IMR-90 (cell line): ENCODE measurements around the gene AP3D1. TPM values are rescaled to one million over a fixed set of nuclear protein-coding genes. Genes with fewer than 3 reads are reported as not detected.

ENCODE experiments used
- ATAC-seq: fragments of 200-7000 bp; cut with Tn5 transposase; 2 replicates; pipeline ENCODE4 v1.9.1; 2020; ENCODE audit warnings: low read depth, mild to moderate bottlenecking, moderate library complexity
- BruUV-seq: library from RNA; stranded (reverse); fragments of 400-500 nt; replicated peaks from 2 replicates; lab custom pipeline; 2021; lab: Mats Ljungman, UMichigan
- CTCF ChIA-PET: fragments of 300-600 bp; formaldehyde crosslinking; extraction: SDS; loops from one replicate; lab custom pipeline; 2021; ENCODE audit warnings: antibody characterized with exemption; lab: Yijun Ruan, JAX
- POLR2A ChIA-PET: fragments of 300-600 bp; sonication (Branson Sonifier 250); formaldehyde crosslinking; loops from one replicate; lab custom pipeline; 2022; ENCODE audit warnings: antibody characterized with exemption; ENCODE audit not compliant: unreplicated experiment; lab: Charles Lee
- DNase-seq: peaks from one replicate; pipeline ENCODE4 v3.0.0; 2013
- H2AFZ ChIP-seq: replicated peaks from 2 replicates; pipeline ENCODE3; 2013; ENCODE audit warnings: low read length, mild to moderate bottlenecking; ENCODE audit not compliant: poor library complexity
- H2AK5ac ChIP-seq: 2 replicates; pipeline ENCODE4 v1.6.1; 2013; ENCODE audit warnings: low read depth, low read length, inconsistent platforms
- H2AK9ac ChIP-seq: replicated peaks from 2 replicates; pipeline ENCODE3; 2013; ENCODE audit warnings: mild to moderate bottlenecking, low read depth, low read length, moderate library complexity; ENCODE audit not compliant: poor library complexity
- H2BK120ac ChIP-seq: 2 replicates; pipeline ENCODE4 v1.6.1; 2013; ENCODE audit warnings: low read depth, low read length, inconsistent platforms
- H2BK15ac ChIP-seq: 3 replicates; pipeline ENCODE4 v1.6.1; 2013; ENCODE audit warnings: low read depth, low read length, inconsistent platforms
- H2BK20ac ChIP-seq: 2 replicates; pipeline ENCODE4 v1.6.1; 2013; ENCODE audit warnings: low read depth, mild to moderate bottlenecking, inconsistent platforms, low read length, moderate library complexity
- H2BK5ac ChIP-seq: 2 replicates; pipeline ENCODE4 v1.6.1; 2013; ENCODE audit warnings: mild to moderate bottlenecking, low read depth, low read length, inconsistent platforms; ENCODE audit not compliant: poor library complexity, severe bottlenecking
- H3K14ac ChIP-seq: replicated peaks from 2 replicates; pipeline ENCODE4 v1.6.1; 2013; ENCODE audit warnings: low read depth, low read length, inconsistent platforms
- H3K18ac ChIP-seq: 2 replicates; pipeline ENCODE4 v1.6.1; 2013; ENCODE audit warnings: low read depth, low read length, control low read depth
- H3K23ac ChIP-seq: 2 replicates; pipeline ENCODE4 v1.6.1; 2013; ENCODE audit warnings: low read depth, low read length, inconsistent platforms
- H3K27ac ChIP-seq: 2 replicates; pipeline ENCODE4 v1.5.1; 2013; ENCODE audit warnings: mild to moderate bottlenecking, control low read depth, low read length; ENCODE audit not compliant: insufficient read depth
- H3K27me3 ChIP-seq: 2 replicates; pipeline ENCODE4 v1.6.1; 2013; ENCODE audit warnings: low read length; ENCODE audit not compliant: control insufficient read depth, insufficient read depth
- H3K36me3 ChIP-seq: 2 replicates; pipeline ENCODE4 v1.6.1; 2013; ENCODE audit warnings: low read length, mixed read lengths; ENCODE audit not compliant: control insufficient read depth, insufficient read depth
- H3K4ac ChIP-seq: 2 replicates; pipeline ENCODE4 v1.6.1; 2013; ENCODE audit warnings: low read depth, low read length, inconsistent platforms
- H3K4me1 ChIP-seq: 2 replicates; pipeline ENCODE4 v1.6.1; 2013; ENCODE audit warnings: low read length, mixed read lengths; ENCODE audit not compliant: control insufficient read depth, insufficient read depth
- H3K4me2 ChIP-seq: 2 replicates; pipeline ENCODE4 v1.6.1; 2013; ENCODE audit warnings: low read depth, mild to moderate bottlenecking, control low read depth, low read length, moderate library complexity
- H3K4me3 ChIP-seq: 2 replicates; pipeline ENCODE4 v1.5.1; 2013; ENCODE audit warnings: low read depth, mild to moderate bottlenecking, control low read depth, low read length, moderate library complexity; ENCODE audit not compliant: insufficient read depth
- H3K56ac ChIP-seq: 2 replicates; pipeline ENCODE4 v1.6.1; 2013; ENCODE audit warnings: low read length, inconsistent platforms; ENCODE audit not compliant: insufficient read depth; ENCODE audit errors: extremely low read depth
- H3K79me1 ChIP-seq, 2 experiments: 2 replicates each; pipeline ENCODE4 v1.6.1; 2013; ENCODE audit warnings: low read length in 2 of 2, inconsistent platforms in 1 of 2, low read depth in 1 of 2
- H3K9ac ChIP-seq: 2 replicates; pipeline ENCODE4 v1.6.1; 2013; ENCODE audit warnings: low read depth, low read length, control low read depth
- H3K9me1 ChIP-seq: 2 replicates; pipeline ENCODE4 v1.6.1; 2013; ENCODE audit warnings: low read length, inconsistent platforms; ENCODE audit not compliant: insufficient read depth
- H3K9me3 ChIP-seq: 2 replicates; pipeline ENCODE4 v1.6.1; 2013; ENCODE audit warnings: low read length; ENCODE audit not compliant: control insufficient read depth, insufficient read depth
- H4K20me1 ChIP-seq: 2 replicates; pipeline ENCODE4 v1.6.1; 2013; ENCODE audit warnings: low read length, inconsistent platforms; ENCODE audit not compliant: insufficient read depth
- H4K5ac ChIP-seq: 2 replicates; pipeline ENCODE4 v1.6.1; 2013; ENCODE audit warnings: mild to moderate bottlenecking, low read depth, low read length, control low read depth
- H4K8ac ChIP-seq, 2 experiments: 2 replicates each; pipeline ENCODE4 v1.6.1; 2013; ENCODE audit warnings: low read depth in 2 of 2, low read length in 2 of 2, control low read depth in 1 of 2, inconsistent platforms in 1 of 2
- H4K91ac ChIP-seq: 2 replicates; pipeline ENCODE4 v1.6.1; 2013; ENCODE audit warnings: low read depth, low read length, inconsistent platforms; ENCODE audit not compliant: insufficient read depth
- BHLHE40 ChIP-seq: fragments of 150-350 bp; IDR thresholded peaks from 2 replicates; pipeline ENCODE4 v1.6.1; 2016; ENCODE audit warnings: mild to moderate bottlenecking, low read depth, low read length
- CEBPB ChIP-seq: IDR thresholded peaks from 2 replicates; pipeline ENCODE4 v1.6.1; 2012; ENCODE audit warnings: low read depth, low read length, improper control_type of control experiment
- CHD1 ChIP-seq: IDR thresholded peaks from 2 replicates; pipeline ENCODE4 v1.6.1; 2012; ENCODE audit warnings: low read depth, low read length, improper control_type of control experiment
- CTCF ChIP-seq: conservative IDR thresholded peaks from 2 replicates; pipeline ENCODE4 v1.5.1; 2012; ENCODE audit warnings: mild to moderate bottlenecking, low read depth, low read length, improper control_type of control experiment
- ELK1 ChIP-seq: fragments of 150-350 bp; IDR thresholded peaks from 2 replicates; pipeline ENCODE4 v1.6.1; 2016; ENCODE audit warnings: low read depth, mild to moderate bottlenecking, low read length, moderate library complexity, borderline replicate concordance
- FOS ChIP-seq: fragments of 150-350 bp; IDR thresholded peaks from 2 replicates; pipeline ENCODE4 v1.6.1; 2016; ENCODE audit warnings: low read depth, low read length
- MAFK ChIP-seq: IDR thresholded peaks from 2 replicates; pipeline ENCODE4 v1.6.1; 2012; ENCODE audit warnings: low read depth, low read length, improper control_type of control experiment
- MAZ ChIP-seq: IDR thresholded peaks from 2 replicates; pipeline ENCODE4 v1.6.1; 2012; ENCODE audit warnings: low read depth, mild to moderate bottlenecking, low read length, improper control_type of control experiment, moderate library complexity, borderline replicate concordance
- MXI1 ChIP-seq: IDR thresholded peaks from 2 replicates; pipeline ENCODE4 v1.6.1; 2012; ENCODE audit warnings: low read depth, mild to moderate bottlenecking, low read length, moderate library complexity, borderline replicate concordance
- NFE2L2 ChIP-seq: fragments of 150-350 bp; IDR thresholded peaks from 2 replicates; pipeline ENCODE4 v1.6.1; 2016; ENCODE audit warnings: low read depth, mild to moderate bottlenecking, low read length
- POLR2A ChIP-seq: IDR thresholded peaks from 2 replicates; pipeline ENCODE4 v1.6.1; 2012; ENCODE audit warnings: mild to moderate bottlenecking, low read depth, low read length
- RAD21 ChIP-seq: IDR thresholded peaks from 2 replicates; pipeline ENCODE4 v1.6.1; 2012; ENCODE audit warnings: low read length, improper control_type of control experiment
- RCOR1 ChIP-seq: IDR thresholded peaks from 2 replicates; pipeline ENCODE4 v1.6.1; 2012; ENCODE audit warnings: mild to moderate bottlenecking, low read length, improper control_type of control experiment; ENCODE audit not compliant: insufficient replicate concordance
- RFX5 ChIP-seq: IDR thresholded peaks from 2 replicates; pipeline ENCODE4 v1.8.0; 2012; ENCODE audit warnings: low read depth, mild to moderate bottlenecking, low read length, moderate library complexity
- SMC3 ChIP-seq: fragments of 150-350 bp; IDR thresholded peaks from 2 replicates; pipeline ENCODE4 v1.6.1; 2016; ENCODE audit warnings: low read depth, mild to moderate bottlenecking, antibody characterized with exemption, low read length, moderate library complexity
- USF2 ChIP-seq: fragments of 150-350 bp; IDR thresholded peaks from 2 replicates; pipeline ENCODE4 v1.6.1; 2017; ENCODE audit warnings: mild to moderate bottlenecking, antibody characterized with exemption, low read length, low read depth
- WGBS, 2 experiments: methylation state at CpG; one replicate each; pipeline versions ENCODE4 v1.1.5 to v1.1.7; 2013; ENCODE audit warnings: missing lambda C conversion rate in 2 of 2; ENCODE audit not compliant: insufficient read length in 1 of 2; ENCODE audit errors: extremely low coverage in 2 of 2; 5-methylcytosine and 5-hydroxymethylcytosine counted together
- dilution Hi-C: fragments of 300-500 bp; cut with HindIII; formaldehyde crosslinking; loops from one replicate; pipeline ENCODE4 v1.14.3; 2018; ENCODE audit warnings: low sequenced_read_pairs; ENCODE audit not compliant: unreplicated experiment
- in situ Hi-C: fragments of 300-500 bp; cut with MboI; formaldehyde crosslinking; loops from 3 replicates; pipeline ENCODE4 v1.14.3; 2019; ENCODE audit warnings: low sequenced_read_pairs, inconsistent platforms, mixed read lengths
- intact Hi-C: fragments of 100-400 bp; cut with micrococcal nuclease; formaldehyde crosslinking; loops from 2 replicates; pipeline ENCODE4 v1.10.0; 2022
- polyA plus RNA-seq, 3 experiments: library from polyadenylated mRNA; depleted of rRNA; stranded (reverse); fragments of >200 nt; gene quantifications; 2 replicates each; pipeline ENCODE4 v1.2.3, GENCODE V29; 2012; ENCODE audit warnings: low replicate concordance in 1 of 3
- total RNA-seq: library from RNA; depleted of rRNA; stranded (reverse); fragments of >200 nt; gene quantifications from 2 replicates; pipeline ENCODE4 v1.2.3, GENCODE V29; 2012

Gene AP3D1
- total and polyA plus RNA-seq, 2 of the 4 experiments (the other 2 are of a cell fraction): 75.3 to 129 TPM

GRCh38 chr19:2176337-2176994 is 25.1 kb upstream of the AP3D1 start:
- H3K9ac ChIP-seq: no peak overlapping the region
- no peak overlapping the region for H2BK5ac ChIP-seq
- H2AFZ ChIP-seq: no peak overlapping the region
- CTCF ChIA-PET: no interaction called here
- POLR2A ChIA-PET: no interaction called here
- no peaks in the 10 kb centered on the region for H3K9me3 ChIP-seq
- H3K4me2 ChIP-seq: no peak overlapping the region
- no peak overlapping the region for H2AK9ac ChIP-seq
- no peak overlapping the region for H3K56ac ChIP-seq
- H3K4me3 ChIP-seq: no peak overlapping the region
- DNase-seq (no peak), ATAC-seq (no peak)
- no peak overlapping the region for H4K5ac ChIP-seq
- H3K18ac ChIP-seq: no peak overlapping the region
- peaks cover 9 to 76% of the 10 kb centered on the region in 2 experiments; a peak in 3 of 4 replicates for H3K79me1 ChIP-seq
- dilution Hi-C loops (no loop called here), in situ Hi-C loops (no loop called here), intact Hi-C loops (no loop called here)
- no peak overlapping the region for H3K14ac ChIP-seq
- H3K27me3 ChIP-seq: no peaks in the 10 kb centered on the region
- H2BK120ac ChIP-seq: no peak overlapping the region
- no peak for TF ChIP-seq SMC3
- TF ChIP-seq CTCF: no peak
- TF ChIP-seq CEBPB: no peak
- no peak for TF ChIP-seq CHD1
- TF ChIP-seq MAZ: no peak
- TF ChIP-seq FOS: no peak
- TF ChIP-seq RFX5: no peak
- TF ChIP-seq NFE2L2: no peak
- no peak for TF ChIP-seq USF2
- no peak for TF ChIP-seq MXI1
- no peak for TF ChIP-seq MAFK
- TF ChIP-seq ELK1: no peak
- TF ChIP-seq BHLHE40: no peak
- no peak for TF ChIP-seq RCOR1
- TF ChIP-seq RAD21: no peak
- TF ChIP-seq POLR2A: no peak
- H3K9me1 ChIP-seq: peaks cover 18% of the 10 kb centered on the region
- peaks cover 7% of the 10 kb centered on the region for H3K4me1 ChIP-seq
- H4K8ac ChIP-seq: no peak overlapping the region
- BruUV-seq: no TSS peak
- no peak overlapping the region for H3K23ac ChIP-seq
- H2AK5ac ChIP-seq: no peak overlapping the region
- H2BK15ac ChIP-seq: no peak overlapping the region
- H2BK20ac ChIP-seq: no peak overlapping the region
- no peak overlapping the region for H3K27ac ChIP-seq
- peaks cover 84% of the 10 kb centered on the region for H4K20me1 ChIP-seq
- H4K91ac ChIP-seq: no peak overlapping the region
- WGBS, 2 experiments: 90% methylated on average over 10 of the region's 22 CpGs; no CpG with 5 or more reads in 1 of the 2 experiments
- H3K36me3 ChIP-seq: peaks cover 10% of the 10 kb centered on the region
- no peak overlapping the region for H3K4ac ChIP-seq
